ENCODE data around the gene HOXD4.

GRCh38 chr2:176117162-176117822 lies 34.1 kb upstream of the HOXD4 start:
- TF ChIP-seq EZH2 (IDR thresholded peaks at IDR 0.05; ENCODE audit: borderline replicate concordance, insufficient read depth, low read length, poor library complexity, severe bottlenecking) (no peak), CTCF (IDR thresholded peaks at IDR 0.05; ENCODE audit: poor library complexity, severe bottlenecking) (no peak), EP300 (conservative IDR thresholded peaks at IDR 0.05; ENCODE audit: poor library complexity, severe bottlenecking) (no peak)
